HG03097 (cell line): ENCODE data around the gene PEMT.

ENCODE experiments used
- ATAC-seq: cut with Tn5 transposase; IDR thresholded peaks from one replicate; pipeline ENCODE4 v1.9.1; 2021; ENCODE audit not compliant: unreplicated experiment, low FRiP score

PEMT gene

GRCh38 chr17:17605083-17605728, 13.7 kb upstream of the PEMT start:
- ATAC-seq, result no peak

GRCh38 chr17:17603895-17604225, 12.4 kb upstream of the PEMT start:
- ATAC-seq, result no peak

GRCh38 chr17:17603178-17603894, 11.8 kb upstream of the PEMT start:
- no peak for ATAC-seq

GRCh38 chr17:17599965-17600364, 8.5 kb upstream of the PEMT start:
- no peak for ATAC-seq

- ATAC-seq, result no peak
Observed at GRCh38 chr17:17598003-17598402, 6.5 kb upstream of the PEMT start.

GRCh38 chr17:17595755-17596154, 4.2 kb upstream of the PEMT start:
- no peak for ATAC-seq

- no peak for ATAC-seq
Observed at GRCh38 chr17:17593222-17593620, 1.7 kb upstream of the PEMT start.

- no peak for ATAC-seq
Observed at GRCh38 chr17:17590883-17591354, 589 bp downstream of the PEMT start.

GRCh38 chr17:17590141-17590751, 1.3 kb downstream of the PEMT start:
- ATAC-seq, result no peak

- no peak for ATAC-seq
Observed at GRCh38 chr17:17587614-17588337, 3.7 kb downstream of the PEMT start.

GRCh38 chr17:17582372-17582771, 9.1 kb downstream of the PEMT start:
- ATAC-seq, result no peak

GRCh38 chr17:17581509-17581908, 10.0 kb downstream of the PEMT start:
- no peak for ATAC-seq

GRCh38 chr17:17580662-17581470, 10.6 kb downstream of the PEMT start:
- no peak for ATAC-seq

GRCh38 chr17:17579691-17580090, 11.8 kb downstream of the PEMT start:
- ATAC-seq, result no peak

GRCh38 chr17:17577373-17577772, 14.1 kb downstream of the PEMT start:
- ATAC-seq, result no peak

- no peak for ATAC-seq
Observed at GRCh38 chr17:17576772-17577234, 14.7 kb downstream of the PEMT start.

- no peak for ATAC-seq
Observed at GRCh38 chr17:17575360-17576251, 15.9 kb downstream of the PEMT start.

- ATAC-seq, result no peak
Observed at GRCh38 chr17:17573912-17574311, 17.6 kb downstream of the PEMT start.

- ATAC-seq, result no peak
Observed at GRCh38 chr17:17572010-17572785, 19.3 kb downstream of the PEMT start.
